ENCODE results near the gene PPARA. TPM values are rescaled to one million over a fixed set of nuclear protein-coding genes. Genes with fewer than 3 reads are reported as not detected.

PPARA gene
- total RNA-seq, 4 donors from 2014 or later: 26.9 to 41.9 (median 37.4) TPM

DNA sequence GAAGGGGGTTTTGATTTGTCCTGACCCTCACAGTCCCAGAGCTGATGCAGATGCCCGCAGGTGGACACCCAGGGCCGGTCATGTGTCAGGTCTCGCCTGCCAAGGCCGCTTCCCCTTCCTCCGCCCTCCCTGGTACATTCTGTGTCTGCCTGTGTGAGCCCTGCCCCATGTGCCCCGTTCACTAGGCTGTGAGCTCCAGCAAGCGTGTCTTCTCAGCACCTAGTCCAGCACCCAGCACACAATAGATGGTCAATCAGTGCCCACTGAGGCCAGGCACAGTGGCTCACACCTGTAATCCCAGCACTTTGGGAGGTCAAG is 29.9 kb upstream of the PPARA start:
- no peak for TF ChIP-seq POLR2A (IDR thresholded peaks at IDR 0.05)
- TF ChIP-seq, protein P1, sequence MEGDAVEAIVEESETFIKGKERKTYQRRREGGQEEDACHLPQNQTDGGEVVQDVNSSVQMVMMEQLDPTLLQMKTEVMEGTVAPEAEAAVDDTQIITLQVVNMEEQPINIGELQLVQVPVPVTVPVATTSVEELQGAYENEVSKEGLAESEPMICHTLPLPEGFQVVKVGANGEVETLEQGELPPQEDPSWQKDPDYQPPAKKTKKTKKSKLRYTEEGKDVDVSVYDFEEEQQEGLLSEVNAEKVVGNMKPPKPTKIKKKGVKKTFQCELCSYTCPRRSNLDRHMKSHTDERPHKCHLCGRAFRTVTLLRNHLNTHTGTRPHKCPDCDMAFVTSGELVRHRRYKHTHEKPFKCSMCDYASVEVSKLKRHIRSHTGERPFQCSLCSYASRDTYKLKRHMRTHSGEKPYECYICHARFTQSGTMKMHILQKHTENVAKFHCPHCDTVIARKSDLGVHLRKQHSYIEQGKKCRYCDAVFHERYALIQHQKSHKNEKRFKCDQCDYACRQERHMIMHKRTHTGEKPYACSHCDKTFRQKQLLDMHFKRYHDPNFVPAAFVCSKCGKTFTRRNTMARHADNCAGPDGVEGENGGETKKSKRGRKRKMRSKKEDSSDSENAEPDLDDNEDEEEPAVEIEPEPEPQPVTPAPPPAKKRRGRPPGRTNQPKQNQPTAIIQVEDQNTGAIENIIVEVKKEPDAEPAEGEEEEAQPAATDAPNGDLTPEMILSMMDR (IDR thresholded peaks at IDR 0.05): no peak
- peaks cover 5 to 18% of the 10 kb centered on the region in 2 donors for H3K4me1 ChIP-seq

DNA sequence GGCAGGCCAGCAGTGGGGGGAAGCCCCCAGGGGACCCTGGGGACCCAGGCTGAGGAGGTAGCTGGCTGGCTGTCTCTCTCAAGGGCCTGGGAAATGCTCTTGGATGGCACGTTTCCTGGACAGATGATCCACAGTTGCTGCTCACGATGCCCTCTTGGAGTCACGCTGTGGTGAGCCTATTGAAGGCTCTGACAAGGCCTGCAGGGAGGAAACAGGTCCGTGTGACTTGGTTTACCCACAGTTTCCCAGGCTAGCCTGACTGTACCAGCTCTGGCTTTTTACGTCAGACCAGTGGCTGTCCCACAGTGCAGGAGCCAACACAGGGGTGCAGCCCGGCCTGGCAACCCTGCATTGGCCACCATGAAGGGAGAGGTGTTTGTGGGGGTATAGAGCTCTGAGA is 29.2 kb upstream of the PPARA start:
- no peaks in the 10 kb centered on the region for H3K9me3 ChIP-seq
- no peak overlapping the region for H3K4me3 ChIP-seq (replicated peaks in 1 of 3)
- H3K27ac ChIP-seq: no peak overlapping the region
- DNase-seq: no peak
- no peak for TF ChIP-seq POLR2A (IDR thresholded peaks at IDR 0.05)
- TF ChIP-seq, protein P1 (IDR thresholded peaks at IDR 0.05): no peak
- 76 to 85% methylated on average over 6 of the region's 6 CpGs for WGBS, 2 donors
- no peaks in the 10 kb centered on the region for H3K27me3 ChIP-seq
- intact Hi-C loops (cut with DNase I): loop anchor here (10.0 kb wide), 1 partner anchor 424 kb away; no protein-coding TSS in a partner anchor
- no peaks in the 10 kb centered on the region for H3K36me3 ChIP-seq
- peaks cover 3 to 13% of the 10 kb centered on the region in 2 donors for H3K4me1 ChIP-seq

More for the DNA sequence above, 29.9 kb upstream of the PPARA start:
- DNase-seq: no peak
- H3K4me3 ChIP-seq (replicated peaks in 1 of 3): no peak overlapping the region
- no peaks in the 10 kb centered on the region for H3K27me3 ChIP-seq
- WGBS, 2 donors: 66 to 70% methylated on average over 2 to 7 of the region's 7 CpGs
- intact Hi-C loops (cut with DNase I): loop anchor here (10.0 kb wide), 1 partner anchor 424 kb away; no protein-coding TSS in a partner anchor
- H3K27ac ChIP-seq: no peak overlapping the region
- no peaks in the 10 kb centered on the region for H3K36me3 ChIP-seq
- no peaks in the 10 kb centered on the region for H3K9me3 ChIP-seq

DNA sequence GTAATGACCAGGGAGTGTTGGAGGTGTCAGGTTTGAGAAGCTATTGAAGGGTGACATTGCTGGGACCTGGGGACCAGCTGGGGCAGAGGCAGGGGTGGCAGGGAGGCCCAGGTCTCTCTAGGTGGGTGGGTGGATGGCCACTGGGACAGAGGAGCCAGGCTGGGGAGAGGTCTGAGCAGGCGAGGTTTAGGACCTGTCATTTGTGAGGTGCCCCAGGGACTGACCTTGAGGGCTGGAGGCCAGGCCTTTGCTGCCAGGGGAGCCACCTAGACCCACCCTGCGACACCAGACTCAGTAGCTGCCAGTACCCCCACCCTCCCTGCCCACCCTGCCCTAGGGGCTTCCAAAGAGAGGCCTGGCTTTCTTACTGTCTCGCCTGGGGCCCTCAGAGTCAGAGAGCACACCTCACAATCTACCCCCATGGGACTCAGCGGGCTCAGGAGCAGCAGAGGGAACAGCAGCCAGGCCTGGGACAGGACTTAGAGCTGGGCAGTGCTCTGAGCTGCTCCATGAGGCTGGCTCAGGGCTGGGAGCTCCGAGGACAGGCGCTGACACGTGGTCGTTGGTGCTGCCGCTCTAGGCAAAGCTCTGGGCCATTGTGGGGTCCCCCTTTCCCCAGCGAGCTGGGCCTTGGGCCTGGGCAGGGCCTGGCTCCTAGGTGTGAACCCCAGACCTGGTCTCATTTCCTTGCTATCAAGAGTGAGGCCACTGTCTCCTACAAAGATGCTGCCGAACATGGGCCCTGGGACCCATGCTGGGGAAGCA is 28.6 kb upstream of the PPARA start:
- WGBS, 2 donors: 87 to 90% methylated on average over 6 to 7 of the region's 11 CpGs
- H3K36me3 ChIP-seq: no peaks in the 10 kb centered on the region
- H3K9me3 ChIP-seq: no peaks in the 10 kb centered on the region
- H3K27ac ChIP-seq: no peak overlapping the region
- H3K4me3 ChIP-seq (replicated peaks in 1 of 3): no peak overlapping the region
- DNase-seq: no peak
- H3K27me3 ChIP-seq: no peaks in the 10 kb centered on the region
- intact Hi-C loops (cut with DNase I): loop anchor here (10.0 kb wide), 1 partner anchor 423 kb away; no protein-coding TSS in a partner anchor
- TF ChIP-seq, protein P1 (IDR thresholded peaks at IDR 0.05): no peak
- no peak for TF ChIP-seq POLR2A (IDR thresholded peaks at IDR 0.05)
- peaks cover 0 to 7% of the 10 kb centered on the region in 2 donors for H3K4me1 ChIP-seq

DNA sequence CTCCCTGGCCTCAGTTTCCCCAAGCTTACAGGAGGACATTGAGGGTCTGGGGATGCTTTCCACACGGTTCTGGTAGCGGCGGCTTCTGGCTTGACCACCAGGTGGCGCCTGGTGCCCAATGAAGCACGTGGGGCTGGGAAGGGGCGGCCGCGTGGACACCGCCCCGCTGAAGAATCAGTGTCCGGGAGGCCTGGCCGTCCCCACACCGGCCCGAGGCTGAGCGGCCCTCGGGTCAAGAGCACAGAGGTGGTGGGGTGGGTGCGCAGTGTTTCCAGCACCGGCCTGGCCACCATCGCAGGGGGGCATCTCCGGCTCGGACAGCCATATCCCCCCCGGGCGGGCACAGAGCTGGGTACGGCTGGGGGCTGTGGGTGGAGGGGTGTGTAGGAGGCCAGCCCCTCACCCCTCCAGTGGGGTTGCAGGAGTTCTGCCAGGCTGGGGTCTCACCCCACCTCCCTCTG is 27.8 kb upstream of the PPARA start:
- TF ChIP-seq, protein P1 (IDR thresholded peaks at IDR 0.05): peak; percentile 81 to 95 (median 88)
- no peak for TF ChIP-seq POLR2A (IDR thresholded peaks at IDR 0.05)
- no peaks in the 10 kb centered on the region for H3K36me3 ChIP-seq
- H3K27me3 ChIP-seq: no peaks in the 10 kb centered on the region
- peaks cover 0 to 4% of the 10 kb centered on the region in 2 donors for H3K4me1 ChIP-seq
- 0 to 13% methylated on average over 2 to 17 of the region's 24 CpGs for WGBS, 2 donors
- peak; percentile 65 to 71 for DNase-seq
- H3K4me3 ChIP-seq (replicated peaks in 1 of 3): no peak overlapping the region
- no peak overlapping the region for H3K27ac ChIP-seq
- intact Hi-C loops (cut with DNase I): loop anchor here (10.0 kb wide), 1 partner anchor 422 kb away; no protein-coding TSS in a partner anchor
- no peaks in the 10 kb centered on the region for H3K9me3 ChIP-seq
